HG03432 (cell line): ENCODE measurements around the gene ARHGEF25.
"Not testable (repeated sequence)": the region's sequence is repeated elsewhere in the genome, so short reads cannot be mapped to it uniquely, and the experiment has no call there.

ENCODE experiments used
- ATAC-seq: cut with Tn5 transposase; IDR thresholded peaks from one replicate; pipeline ENCODE4 v1.9.1; 2021; ENCODE audit warnings: mild to moderate bottlenecking, moderate library complexity; ENCODE audit not compliant: unreplicated experiment

Gene ARHGEF25

GRCh38 chr12:57611108-57611826, at the start of gene ARHGEF25:
Gene ARHGEF25, plus strand, starts transcription at chr12:57611435. Its CDS starts 460 bp downstream, at chr12:57611895.
- peak; percentile 61 for ATAC-seq

- no peak for ATAC-seq
These were observed 47.9 kb upstream of the ARHGEF25 start for GRCh38 chr12:57563358-57563757.

GRCh38 chr12:57564178-57564740, 47.0 kb upstream of the ARHGEF25 start:
- no peak for ATAC-seq

GRCh38 chr12:57568838-57569237, 42.4 kb upstream of the ARHGEF25 start:
- ATAC-seq, result no peak

- no peak for ATAC-seq
These were observed 41.4 kb upstream of the ARHGEF25 start for GRCh38 chr12:57569858-57570257.

- not testable (repeated sequence) for ATAC-seq
These were observed 40.8 kb upstream of the ARHGEF25 start for GRCh38 chr12:57570438-57570837.

GRCh38 chr12:57571926-57572762, 39.1 kb upstream of the ARHGEF25 start:
- no peak for ATAC-seq

- ATAC-seq, result no peak
These were observed 36.4 kb upstream of the ARHGEF25 start for GRCh38 chr12:57574795-57575194.

- ATAC-seq, result no peak
These were observed 35.2 kb upstream of the ARHGEF25 start for GRCh38 chr12:57575771-57576612.

- ATAC-seq, result no peak
These were observed 34.5 kb upstream of the ARHGEF25 start for GRCh38 chr12:57576613-57577160.

GRCh38 chr12:57577981-57578758, 33.1 kb upstream of the ARHGEF25 start:
- ATAC-seq, result no peak

- no peak for ATAC-seq
These were observed 32.2 kb upstream of the ARHGEF25 start for GRCh38 chr12:57579011-57579410.

GRCh38 chr12:57579677-57580465, 31.4 kb upstream of the ARHGEF25 start:
- no peak for ATAC-seq

- ATAC-seq, result no peak
These were observed 30.8 kb upstream of the ARHGEF25 start for GRCh38 chr12:57580466-57580795.

GRCh38 chr12:57581802-57582201, 29.4 kb upstream of the ARHGEF25 start:
- no peak for ATAC-seq

GRCh38 chr12:57582440-57582839, 28.8 kb upstream of the ARHGEF25 start:
- no peak for ATAC-seq

- peak; percentile 95 for ATAC-seq
These were observed 28.0 kb upstream of the ARHGEF25 start for GRCh38 chr12:57583008-57583831.

- ATAC-seq, result no peak
These were observed 27.2 kb upstream of the ARHGEF25 start for GRCh38 chr12:57584050-57584449.
